ENCODE results near the gene TNIP2.
"Not testable (repeated sequence)": the region's sequence is repeated elsewhere in the genome, so short reads cannot be mapped to it uniquely, and the experiment has no call there.

The TNIP2 gene

DNA sequence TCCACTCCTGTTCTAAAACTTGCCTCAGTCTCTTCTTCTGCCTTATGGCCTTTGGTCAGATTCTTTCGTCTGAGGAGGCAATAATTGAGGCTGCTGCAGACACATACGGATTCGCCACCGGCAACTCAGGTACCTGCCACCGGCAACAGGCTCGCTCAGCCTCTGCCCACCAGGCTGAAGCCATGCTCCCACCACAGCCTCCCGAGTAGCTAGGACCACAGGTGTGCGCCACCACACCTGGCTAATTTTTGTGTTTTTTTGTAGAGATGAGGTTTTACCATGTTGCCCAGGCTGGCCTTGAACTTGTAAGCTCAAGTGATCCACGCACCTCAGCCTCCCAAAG is 26.6 kb downstream of the TNIP2 start:
- no peak for DNase-seq (ENCODE audit: low read depth, low spot score)
- POLR2A ChIA-PET = no interaction called here
- H3K4me3 ChIP-seq (ENCODE audit: low read depth, low read length) = no peak overlapping the region
- CTCF ChIA-PET = interaction anchor here (1.1 kb wide), 1 partner anchor 34 kb away, joined by 4 read pairs; no protein-coding TSS in a partner anchor
- TF ChIP-seq, protein P1, sequence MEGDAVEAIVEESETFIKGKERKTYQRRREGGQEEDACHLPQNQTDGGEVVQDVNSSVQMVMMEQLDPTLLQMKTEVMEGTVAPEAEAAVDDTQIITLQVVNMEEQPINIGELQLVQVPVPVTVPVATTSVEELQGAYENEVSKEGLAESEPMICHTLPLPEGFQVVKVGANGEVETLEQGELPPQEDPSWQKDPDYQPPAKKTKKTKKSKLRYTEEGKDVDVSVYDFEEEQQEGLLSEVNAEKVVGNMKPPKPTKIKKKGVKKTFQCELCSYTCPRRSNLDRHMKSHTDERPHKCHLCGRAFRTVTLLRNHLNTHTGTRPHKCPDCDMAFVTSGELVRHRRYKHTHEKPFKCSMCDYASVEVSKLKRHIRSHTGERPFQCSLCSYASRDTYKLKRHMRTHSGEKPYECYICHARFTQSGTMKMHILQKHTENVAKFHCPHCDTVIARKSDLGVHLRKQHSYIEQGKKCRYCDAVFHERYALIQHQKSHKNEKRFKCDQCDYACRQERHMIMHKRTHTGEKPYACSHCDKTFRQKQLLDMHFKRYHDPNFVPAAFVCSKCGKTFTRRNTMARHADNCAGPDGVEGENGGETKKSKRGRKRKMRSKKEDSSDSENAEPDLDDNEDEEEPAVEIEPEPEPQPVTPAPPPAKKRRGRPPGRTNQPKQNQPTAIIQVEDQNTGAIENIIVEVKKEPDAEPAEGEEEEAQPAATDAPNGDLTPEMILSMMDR (IDR thresholded peaks at IDR 0.05; ENCODE audit: insufficient read depth, low read length, missing control alignments) = no peak

DNA sequence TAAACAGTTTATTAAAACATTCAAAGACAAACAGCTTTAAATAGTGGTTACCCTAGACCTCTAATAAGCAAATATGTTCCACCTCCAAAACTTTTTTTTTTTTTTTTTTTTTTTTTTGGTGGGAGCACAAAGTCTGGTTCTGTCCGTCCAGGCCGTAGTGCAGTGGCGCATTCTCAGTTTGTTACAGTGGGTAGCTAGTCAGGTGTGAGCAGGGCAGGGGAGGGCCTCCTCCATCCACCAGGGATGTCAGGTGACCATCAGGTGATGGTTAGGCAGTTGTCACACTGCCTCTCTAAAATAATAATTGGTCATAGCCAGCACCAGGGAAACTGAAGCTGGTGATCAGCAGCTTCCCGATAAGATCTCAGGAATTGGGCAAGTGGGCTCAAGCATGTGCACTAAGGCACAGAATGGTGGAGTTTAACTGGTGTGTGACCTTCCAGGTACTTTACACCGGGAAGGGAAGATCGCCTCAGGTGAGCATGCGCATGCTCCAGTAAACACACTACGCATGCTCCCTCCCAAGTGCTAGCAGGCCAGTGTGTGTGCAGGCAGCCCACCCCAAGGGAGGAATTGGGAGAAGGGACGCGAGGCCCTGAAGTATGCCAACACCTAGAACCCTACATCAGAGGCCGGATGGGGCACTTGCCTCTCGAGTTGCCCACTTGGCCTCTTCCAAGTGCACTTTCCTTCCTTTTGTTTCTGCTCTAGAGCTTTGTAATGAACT is 27.2 kb downstream of the TNIP2 start:
- CTCF ChIA-PET = no interaction called here
- DNase-seq (ENCODE audit: low read depth, low spot score) = no peak
- POLR2A ChIA-PET = no interaction called here
- H3K4me3 ChIP-seq (ENCODE audit: low read depth, low read length) = no peak overlapping the region
- TF ChIP-seq, protein P1 (IDR thresholded peaks at IDR 0.05; ENCODE audit: insufficient read depth, low read length, missing control alignments) = no peak

GRCh38 chr4:2728221-2728620 is 27.9 kb downstream of the TNIP2 start:
- DNase-seq (ENCODE audit: low read depth, low spot score) = no peak
- POLR2A ChIA-PET = no interaction called here
- TF ChIP-seq, protein P1 (IDR thresholded peaks at IDR 0.05; ENCODE audit: insufficient read depth, low read length, missing control alignments) = no peak
- CTCF ChIA-PET = no interaction called here
- H3K4me3 ChIP-seq (ENCODE audit: low read depth, low read length) = no peak overlapping the region

GRCh38 chr4:2726881-2727280 is 29.3 kb downstream of the TNIP2 start:
- CTCF ChIA-PET; POLR2A ChIA-PET; H3K4me3 ChIP-seq (ENCODE audit: low read depth, low read length); DNase-seq (ENCODE audit: low read depth, low spot score): not testable (repeated sequence)

DNA sequence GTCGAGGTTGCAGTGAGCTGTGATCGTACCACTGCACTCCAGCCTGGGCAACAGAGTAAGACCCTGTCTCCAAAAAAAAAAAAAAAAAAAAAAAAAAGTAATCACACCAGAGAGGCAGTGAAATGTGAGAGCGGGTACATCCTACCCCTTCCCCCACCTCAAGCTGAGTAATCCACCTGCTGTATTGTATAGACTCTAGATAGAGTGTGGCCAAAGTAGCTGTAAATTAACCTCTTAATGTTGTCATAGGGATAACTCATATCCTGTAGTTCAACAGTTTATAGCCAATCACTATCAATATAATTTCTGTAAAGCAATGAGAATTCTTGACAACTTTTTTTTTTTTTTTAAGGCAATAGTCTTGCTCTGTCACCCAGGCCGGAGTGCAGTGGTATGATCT is 30.8 kb downstream of the TNIP2 start:
- TF ChIP-seq, protein P1 (IDR thresholded peaks at IDR 0.05; ENCODE audit: insufficient read depth, low read length, missing control alignments) = no peak
- DNase-seq (ENCODE audit: low read depth, low spot score) = no peak
- H3K4me3 ChIP-seq (ENCODE audit: low read depth, low read length) = no peak overlapping the region
- CTCF ChIA-PET = no interaction called here
- POLR2A ChIA-PET = interaction anchor here (0.7 kb wide), 1 partner anchor 137 kb away, joined by 3 read pairs; no protein-coding TSS in a partner anchor

DNA sequence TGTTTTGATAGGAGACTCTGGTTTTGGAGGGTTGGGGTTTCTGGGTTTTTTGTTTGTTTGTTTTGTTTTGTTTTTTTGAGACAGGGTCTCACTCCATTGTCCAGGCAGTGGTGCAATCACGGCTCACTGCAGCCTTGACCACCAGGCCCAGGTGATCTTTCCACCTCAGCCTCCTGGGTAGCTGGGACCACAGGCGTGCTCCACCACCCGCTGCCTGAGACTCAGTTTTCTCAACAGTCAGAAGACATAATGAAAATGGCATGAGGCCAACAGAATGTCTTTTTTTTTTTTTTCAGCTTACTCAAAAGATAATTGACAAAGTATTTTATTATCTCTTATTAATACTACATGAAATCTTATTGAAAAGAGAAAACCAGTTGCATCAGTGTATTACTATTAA is 32.4 kb downstream of the TNIP2 start:
- no peak for DNase-seq (ENCODE audit: low read depth, low spot score)
- ChIA-PET POLR2A (no interaction called here), CTCF (no interaction called here)
- TF ChIP-seq, protein P1 (IDR thresholded peaks at IDR 0.05; ENCODE audit: insufficient read depth, low read length, missing control alignments) = no peak
- no peak overlapping the region for H3K4me3 ChIP-seq (ENCODE audit: low read depth, low read length)

DNA sequence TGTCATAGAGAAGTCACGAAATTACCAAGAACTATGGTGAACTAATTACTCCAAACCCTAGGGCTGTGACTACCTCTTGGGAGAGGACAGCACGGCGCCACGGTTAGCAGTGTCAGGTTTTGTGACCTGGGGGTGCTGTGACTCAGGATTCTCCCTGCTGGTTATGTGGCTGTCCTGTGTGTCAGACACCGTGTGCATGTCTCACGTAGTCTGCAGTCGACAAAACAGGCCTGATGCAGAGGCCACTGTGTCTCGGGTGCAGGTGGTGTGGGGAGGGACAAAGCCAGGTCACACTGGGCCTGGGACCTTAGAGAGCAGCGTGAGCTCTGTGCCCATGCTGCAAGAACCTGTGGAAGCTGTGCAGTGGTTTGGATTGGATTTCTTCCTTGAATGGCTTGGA is 34.1 kb downstream of the TNIP2 start:
- H3K4me3 ChIP-seq (ENCODE audit: low read depth, low read length) = no peak overlapping the region
- CTCF ChIA-PET = no interaction called here
- POLR2A ChIA-PET = no interaction called here
- TF ChIP-seq, protein P1 (IDR thresholded peaks at IDR 0.05; ENCODE audit: insufficient read depth, low read length, missing control alignments) = no peak
- no peak for DNase-seq (ENCODE audit: low read depth, low spot score)
